ENCODE measurements around the gene AP2B1.

Gene AP2B1

GRCh38 chr17:35630530-35631148 lies 43.5 kb downstream of the AP2B1 start:
- 22% methylated on average over 1 of the region's 1 CpG for WGBS
- no peaks in the 10 kb centered on the region for H3K27me3 ChIP-seq (ENCODE audit: control insufficient read depth in 1 of 2, insufficient read depth in 1 of 2, low read length in 2 of 2)

GRCh38 chr17:35641032-35641431 lies 53.9 kb downstream of the AP2B1 start:
- Histone ChIP-seq H2AK5ac (ENCODE audit: low read length, severe bottlenecking) (no peak overlapping the region), H4K8ac (ENCODE audit: low read length) (no peak overlapping the region), H3K36me3 (ENCODE audit: control insufficient read depth in 1 of 2, insufficient read depth in 2 of 2, low read depth in 1 of 2, low read length in 2 of 2) (peaks cover 23 to 91% of the 10 kb centered on the region in 2 experiments), H3K27ac (ENCODE audit: low read length, poor library complexity, severe bottlenecking) (no peak overlapping the region), H2BK5ac (ENCODE audit: low read depth, low read length, poor library complexity, severe bottlenecking) (no peak overlapping the region), H3K9me3 (ENCODE audit: control insufficient read depth, low read length) (no peaks in the 10 kb centered on the region), H3K4me3 (ENCODE audit: insufficient read depth in 1 of 2, low read depth in 1 of 2, low read length in 2 of 2) (no peak overlapping the region), H4K91ac (ENCODE audit: low read length) (no peak overlapping the region), H3K4ac (ENCODE audit: low read depth in 1 of 2, low read length in 2 of 2) (no peak overlapping the region), H3K23ac (ENCODE audit: low read length in 2 of 2) (no peak overlapping the region), H2BK120ac (ENCODE audit: low read depth, low read length) (no peak overlapping the region), H2BK12ac (ENCODE audit: low read length in 2 of 2) (no peak overlapping the region), H3K4me1 (ENCODE audit: control insufficient read depth, insufficient read depth, low read depth, low read length) (no peaks in the 10 kb centered on the region), H3K18ac (ENCODE audit: low read depth in 1 of 2, low read length in 2 of 2) (no peak overlapping the region), H3K14ac (ENCODE audit: low read length in 2 of 2) (no peak overlapping the region), H3K27me3 (ENCODE audit: control insufficient read depth in 1 of 2, insufficient read depth in 1 of 2, low read length in 2 of 2) (no peaks in the 10 kb centered on the region), H2BK15ac (ENCODE audit: low read depth, poor library complexity, severe bottlenecking) (no peak overlapping the region), H3K4me2 (ENCODE audit: low read length, poor library complexity, severe bottlenecking) (no peak overlapping the region), H2AFZ (ENCODE audit: low read depth, low read length) (no peak overlapping the region), H3K9ac (ENCODE audit: low read length) (no peak overlapping the region), H3K79me1 (replicated peaks; ENCODE audit: low read length, poor library complexity, severe bottlenecking) (peaks cover 12% of the 10 kb centered on the region)
- DNase-seq, result no peak
- WGBS, result 97% methylated on average over 3 of the region's 4 CpGs

More at GRCh38 chr17:35630530-35631148, 43.5 kb downstream of the AP2B1 start:
- Histone ChIP-seq H2BK5ac (ENCODE audit: low read depth, low read length, poor library complexity, severe bottlenecking) (no peak overlapping the region), H4K8ac (ENCODE audit: low read length) (no peak overlapping the region), H3K9ac (ENCODE audit: low read length) (no peak overlapping the region), H3K4me3 (ENCODE audit: insufficient read depth in 1 of 2, low read depth in 1 of 2, low read length in 2 of 2) (no peak overlapping the region), H3K18ac (ENCODE audit: low read depth in 1 of 2, low read length in 2 of 2) (no peak overlapping the region), H3K4me1 (ENCODE audit: control insufficient read depth, insufficient read depth, low read depth, low read length) (peaks cover 1% of the 10 kb centered on the region), H2AFZ (ENCODE audit: low read depth, low read length) (no peak overlapping the region), H2BK15ac (ENCODE audit: low read depth, poor library complexity, severe bottlenecking) (no peak overlapping the region), H3K36me3 (ENCODE audit: control insufficient read depth in 1 of 2, insufficient read depth in 2 of 2, low read depth in 1 of 2, low read length in 2 of 2) (peaks cover 20 to 79% of the 10 kb centered on the region in 2 experiments), H3K4me2 (ENCODE audit: low read length, poor library complexity, severe bottlenecking) (no peak overlapping the region), H2AK5ac (ENCODE audit: low read length, severe bottlenecking) (no peak overlapping the region), H2BK120ac (ENCODE audit: low read depth, low read length) (no peak overlapping the region), H2BK12ac (ENCODE audit: low read length in 2 of 2) (no peak overlapping the region), H4K91ac (ENCODE audit: low read length) (no peak overlapping the region), H3K23ac (ENCODE audit: low read length in 2 of 2) (no peak overlapping the region), H3K14ac (ENCODE audit: low read length in 2 of 2) (no peak overlapping the region), H3K27ac (ENCODE audit: low read length, poor library complexity, severe bottlenecking) (peak overlapping the region; percentile 20), H3K9me3 (ENCODE audit: control insufficient read depth, low read length) (no peaks in the 10 kb centered on the region), H3K4ac (ENCODE audit: low read depth in 1 of 2, low read length in 2 of 2) (no peak overlapping the region), H3K79me1 (replicated peaks; ENCODE audit: low read length, poor library complexity, severe bottlenecking) (peaks cover 9% of the 10 kb centered on the region)
- DNase-seq, result peak; percentile 65

DNA sequence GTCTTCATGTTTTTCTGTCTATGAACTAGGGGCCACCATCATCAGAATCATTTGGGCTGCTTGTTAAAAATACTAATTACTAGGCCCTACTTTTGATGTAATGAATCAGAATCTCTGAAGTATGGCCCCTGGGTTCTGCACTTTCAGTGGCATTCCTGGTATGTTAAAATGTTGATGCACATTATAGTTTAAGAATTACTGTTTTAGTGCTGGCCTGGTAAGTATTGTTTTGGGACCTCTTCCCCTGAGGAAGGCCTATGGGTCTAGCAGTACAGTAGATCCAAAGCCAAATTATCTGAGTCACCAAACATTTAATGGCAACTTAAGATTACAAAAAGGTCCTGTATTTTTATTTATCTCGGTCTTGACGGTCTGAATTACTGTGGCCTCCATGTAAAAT lies 58.8 kb downstream of the AP2B1 start:
- Histone ChIP-seq H3K4me3 (ENCODE audit: insufficient read depth in 1 of 2, low read depth in 1 of 2, low read length in 2 of 2) (no peak overlapping the region), H3K23ac (ENCODE audit: low read length in 2 of 2) (no peak overlapping the region), H3K4me1 (ENCODE audit: control insufficient read depth, insufficient read depth, low read depth, low read length) (no peaks in the 10 kb centered on the region), H2BK15ac (ENCODE audit: low read depth, poor library complexity, severe bottlenecking) (no peak overlapping the region), H4K91ac (ENCODE audit: low read length) (no peak overlapping the region), H2AFZ (ENCODE audit: low read depth, low read length) (no peak overlapping the region), H3K27ac (ENCODE audit: low read length, poor library complexity, severe bottlenecking) (no peak overlapping the region), H4K8ac (ENCODE audit: low read length) (no peak overlapping the region), H2BK5ac (ENCODE audit: low read depth, low read length, poor library complexity, severe bottlenecking) (no peak overlapping the region), H3K9ac (ENCODE audit: low read length) (no peak overlapping the region), H2AK5ac (ENCODE audit: low read length, severe bottlenecking) (no peak overlapping the region), H3K9me3 (ENCODE audit: control insufficient read depth, low read length) (no peaks in the 10 kb centered on the region), H3K27me3 (ENCODE audit: control insufficient read depth in 1 of 2, insufficient read depth in 1 of 2, low read length in 2 of 2) (no peaks in the 10 kb centered on the region), H2BK120ac (ENCODE audit: low read depth, low read length) (no peak overlapping the region), H3K14ac (ENCODE audit: low read length in 2 of 2) (no peak overlapping the region), H3K79me1 (replicated peaks; ENCODE audit: low read length, poor library complexity, severe bottlenecking) (peaks cover 18% of the 10 kb centered on the region), H3K18ac (ENCODE audit: low read depth in 1 of 2, low read length in 2 of 2) (no peak overlapping the region), H3K36me3 (ENCODE audit: control insufficient read depth in 1 of 2, insufficient read depth in 2 of 2, low read depth in 1 of 2, low read length in 2 of 2) (peaks cover 12 to 79% of the 10 kb centered on the region in 2 experiments), H3K4ac (ENCODE audit: low read depth in 1 of 2, low read length in 2 of 2) (no peak overlapping the region), H3K4me2 (ENCODE audit: low read length, poor library complexity, severe bottlenecking) (no peak overlapping the region), H2BK12ac (ENCODE audit: low read length in 2 of 2) (no peak overlapping the region)
- no peak for DNase-seq
- 100% methylated on average over 2 of the region's 2 CpGs for WGBS

GRCh38 chr17:35651467-35651866 lies 64.3 kb downstream of the AP2B1 start:
- H3K79me1 ChIP-seq (replicated peaks; ENCODE audit: low read length, poor library complexity, severe bottlenecking), result peaks cover 17% of the 10 kb centered on the region
- no peaks in the 10 kb centered on the region for H3K27me3 ChIP-seq (ENCODE audit: control insufficient read depth in 1 of 2, insufficient read depth in 1 of 2, low read length in 2 of 2)
- no peak overlapping the region for H3K27ac ChIP-seq (ENCODE audit: low read length, poor library complexity, severe bottlenecking)
- H3K4me3 ChIP-seq (ENCODE audit: insufficient read depth in 1 of 2, low read depth in 1 of 2, low read length in 2 of 2), result no peak overlapping the region
- H3K18ac ChIP-seq (ENCODE audit: low read depth in 1 of 2, low read length in 2 of 2), result no peak overlapping the region
- H2AK5ac ChIP-seq (ENCODE audit: low read length, severe bottlenecking), result no peak overlapping the region
- H2BK12ac ChIP-seq (ENCODE audit: low read length in 2 of 2), result no peak overlapping the region
- H3K9me3 ChIP-seq (ENCODE audit: control insufficient read depth, low read length), result no peaks in the 10 kb centered on the region
- peaks cover 11 to 66% of the 10 kb centered on the region in 2 experiments for H3K36me3 ChIP-seq (ENCODE audit: control insufficient read depth in 1 of 2, insufficient read depth in 2 of 2, low read depth in 1 of 2, low read length in 2 of 2)
- no peak overlapping the region for H2BK15ac ChIP-seq (ENCODE audit: low read depth, poor library complexity, severe bottlenecking)
- H4K8ac ChIP-seq (ENCODE audit: low read length), result no peak overlapping the region
- no peak overlapping the region for H3K4ac ChIP-seq (ENCODE audit: low read depth in 1 of 2, low read length in 2 of 2)
- H3K4me2 ChIP-seq (ENCODE audit: low read length, poor library complexity, severe bottlenecking), result no peak overlapping the region
- DNase-seq, result no peak
- WGBS, result 100% methylated on average over 1 of the region's 1 CpG
- no peak overlapping the region for H2BK5ac ChIP-seq (ENCODE audit: low read depth, low read length, poor library complexity, severe bottlenecking)
- no peak overlapping the region for H3K14ac ChIP-seq (ENCODE audit: low read length in 2 of 2)
- H2BK120ac ChIP-seq (ENCODE audit: low read depth, low read length), result no peak overlapping the region
- H3K4me1 ChIP-seq (ENCODE audit: control insufficient read depth, insufficient read depth, low read depth, low read length), result no peaks in the 10 kb centered on the region
- H4K91ac ChIP-seq (ENCODE audit: low read length), result no peak overlapping the region
- H3K23ac ChIP-seq (ENCODE audit: low read length in 2 of 2), result no peak overlapping the region
- H2AFZ ChIP-seq (ENCODE audit: low read depth, low read length), result no peak overlapping the region
- no peak overlapping the region for H3K9ac ChIP-seq (ENCODE audit: low read length)
